ENCODE measurements around the gene DIPK1B.

Gene DIPK1B

DNA sequence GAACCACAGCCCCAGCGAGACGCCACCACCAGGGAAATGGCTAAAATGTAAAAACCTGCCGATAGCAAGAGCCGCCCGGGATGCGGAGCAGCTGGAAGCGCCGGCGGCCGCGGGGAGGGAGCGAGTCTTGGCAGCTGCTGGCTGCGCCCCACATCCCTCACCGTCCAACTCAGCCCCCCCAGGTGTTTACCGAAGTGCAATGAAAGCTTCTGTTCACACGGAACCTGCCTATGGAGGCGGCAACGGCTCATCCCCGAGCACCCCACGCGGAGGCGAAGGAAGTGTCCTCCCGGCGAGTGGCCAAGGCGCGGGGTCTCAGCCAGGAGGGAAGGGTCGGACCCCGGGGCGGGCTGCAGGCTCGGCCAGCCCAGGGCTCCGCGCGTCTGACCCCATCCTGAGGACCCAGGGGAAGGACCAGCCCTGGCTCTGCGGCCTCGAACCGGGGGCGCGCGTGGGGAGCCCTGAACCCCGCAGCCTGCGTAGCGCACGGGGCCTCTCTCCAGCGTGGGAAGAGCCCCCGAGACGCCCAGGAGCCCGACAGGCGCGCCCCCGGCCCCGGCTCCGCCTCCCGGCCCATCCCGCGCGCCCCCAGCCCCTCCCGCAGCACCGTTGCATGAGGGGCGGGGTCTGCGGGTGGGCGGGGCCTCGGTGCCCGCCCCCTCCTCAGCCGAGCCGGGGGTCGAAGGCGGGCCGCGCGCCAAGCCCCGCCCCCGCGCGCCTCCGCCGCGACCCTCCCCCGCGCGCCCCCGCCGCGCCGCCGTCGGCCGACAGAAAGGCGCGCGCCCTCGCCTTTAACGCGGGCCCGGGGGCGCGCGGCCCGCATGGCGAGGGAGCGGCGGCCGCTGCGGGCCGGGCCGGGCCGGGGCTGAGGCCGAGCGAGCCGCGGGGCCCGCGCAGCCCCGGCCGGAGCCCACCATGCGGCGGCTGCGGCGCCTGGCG lies at the start of gene DIPK1B:
DIPK1B (plus strand) TSS at position 822 of the 939 bp plus-strand sequence; CDS start at position 916, 94 bp downstream.
- peak; percentile 55 for DNase-seq

DNA sequence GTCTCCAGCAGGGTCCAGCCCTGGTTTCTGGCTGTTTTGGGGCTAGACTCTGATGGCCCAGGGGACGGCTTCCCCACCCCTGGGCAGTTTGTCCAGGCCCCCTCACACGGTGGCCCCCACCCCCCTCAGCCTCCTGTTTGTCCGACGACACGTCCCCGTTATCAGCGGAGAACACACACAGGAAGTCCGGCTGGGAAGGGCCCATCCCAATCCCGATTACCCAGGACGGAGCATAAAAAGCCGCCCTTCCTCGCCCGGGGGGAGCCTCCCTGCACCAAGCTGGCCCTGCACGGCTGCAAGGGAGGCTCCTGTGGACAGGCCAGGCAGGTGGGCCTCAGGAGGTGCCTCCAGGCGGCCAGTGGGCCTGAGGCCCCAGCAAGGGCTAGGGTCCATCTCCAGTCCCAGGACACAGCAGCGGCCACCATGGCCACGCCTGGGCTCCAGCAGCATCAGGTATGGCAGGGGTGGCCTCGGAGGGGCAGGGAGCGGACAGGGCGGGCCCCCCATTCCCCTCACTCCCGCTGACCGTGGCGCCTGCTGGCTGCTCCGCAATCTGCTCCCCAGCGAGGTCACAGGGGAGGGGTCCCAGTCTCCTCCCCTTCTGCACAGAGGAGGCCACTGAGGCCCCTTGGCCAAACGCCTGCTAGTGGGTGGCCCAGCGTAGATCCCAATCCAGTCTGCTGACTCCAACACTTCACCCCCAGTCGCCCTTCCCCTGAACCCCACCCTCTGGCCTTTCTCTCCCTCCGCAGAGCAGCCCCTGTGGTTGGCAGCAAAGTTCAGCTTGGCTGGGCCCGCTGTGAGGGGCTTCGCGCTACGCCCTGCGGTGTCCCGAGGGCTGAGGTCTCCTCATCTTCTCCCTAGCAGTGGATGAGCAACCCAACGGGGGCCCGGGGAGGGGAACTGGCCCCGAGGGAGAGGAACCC lies 49.5 kb upstream of the DIPK1B start, which contains the start of gene EGFL7:
EGFL7 (plus strand) TSS at position 261 of the 926 bp plus-strand sequence. CDS start 5,367 bp downstream, outside the sequence.
- no peak for DNase-seq

DNA sequence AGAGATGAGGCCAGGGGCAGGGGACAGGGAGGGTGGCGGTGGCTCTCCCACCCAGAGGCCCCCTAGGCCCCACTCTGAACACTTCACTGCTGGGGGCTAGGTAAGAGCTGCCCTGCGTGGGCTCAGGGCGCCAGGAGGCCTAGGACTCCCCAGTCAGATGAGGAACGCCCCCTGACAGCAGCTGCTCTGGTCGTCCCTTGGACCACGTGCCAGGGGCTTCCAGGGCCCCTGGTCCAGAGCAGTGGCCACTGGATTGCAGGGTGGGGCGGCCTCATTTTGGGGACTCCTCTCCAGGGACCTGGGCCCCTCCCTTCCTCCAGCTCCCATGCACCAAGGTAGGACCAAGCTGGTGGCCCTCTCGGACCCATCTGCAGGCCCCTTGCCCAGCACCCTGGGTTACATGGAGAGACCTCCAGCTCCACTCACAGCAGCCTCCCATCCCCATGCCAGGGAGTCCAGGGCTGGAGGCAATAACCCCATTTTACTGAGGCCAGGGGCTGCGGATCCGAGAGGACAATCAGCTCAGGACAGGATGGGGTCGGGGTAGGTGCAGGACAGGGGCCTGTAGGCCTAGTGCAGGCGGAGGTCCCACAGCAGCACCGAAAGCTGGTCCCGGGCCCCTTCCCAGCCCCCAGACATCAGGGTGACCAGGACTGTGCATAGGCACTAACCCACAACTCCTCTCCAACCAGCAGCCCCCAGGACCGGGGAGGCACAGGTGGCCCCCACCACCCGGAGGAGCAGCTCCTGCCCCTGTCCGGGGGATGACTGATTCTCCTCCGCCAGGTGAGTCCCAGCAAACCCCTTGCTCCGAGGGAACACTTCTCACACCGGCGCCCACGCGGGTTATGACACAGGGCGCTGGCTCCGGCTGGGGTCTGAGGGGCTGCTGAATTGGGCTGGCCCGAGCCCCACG lies 48.1 kb upstream of the DIPK1B start:
- DNase-seq = no peak

DNA sequence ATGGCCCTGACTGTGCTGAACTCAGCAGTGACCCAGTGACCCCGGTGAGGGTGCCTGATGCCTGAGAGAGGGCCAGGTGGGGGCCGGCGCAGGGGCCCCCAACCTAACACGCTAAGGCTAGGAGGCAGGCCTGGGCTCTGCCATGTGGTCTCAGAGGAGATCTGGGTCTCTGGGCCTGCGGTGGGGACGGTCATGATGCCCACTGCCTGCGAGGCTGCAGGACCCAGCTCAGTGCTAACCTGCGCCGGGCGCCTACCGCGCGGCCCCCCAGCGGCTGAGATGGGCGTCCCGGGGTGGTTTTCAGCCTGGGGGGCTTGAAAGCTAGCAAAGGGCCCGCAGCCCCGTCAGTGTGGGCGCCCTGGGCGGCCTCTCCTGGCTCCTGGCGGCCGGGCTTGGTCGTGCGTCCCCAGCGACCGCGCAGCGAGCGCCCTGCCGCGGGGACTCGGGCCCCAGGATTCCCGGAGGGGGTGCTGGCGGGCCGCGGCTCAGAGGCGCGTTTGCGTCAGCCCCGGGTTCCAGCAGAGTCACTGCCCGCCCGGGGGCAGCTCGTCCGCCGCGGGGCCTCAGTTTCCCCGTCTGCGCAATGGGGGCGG lies 47.2 kb upstream of the DIPK1B start:
- DNase-seq = peak; percentile 36

DNA sequence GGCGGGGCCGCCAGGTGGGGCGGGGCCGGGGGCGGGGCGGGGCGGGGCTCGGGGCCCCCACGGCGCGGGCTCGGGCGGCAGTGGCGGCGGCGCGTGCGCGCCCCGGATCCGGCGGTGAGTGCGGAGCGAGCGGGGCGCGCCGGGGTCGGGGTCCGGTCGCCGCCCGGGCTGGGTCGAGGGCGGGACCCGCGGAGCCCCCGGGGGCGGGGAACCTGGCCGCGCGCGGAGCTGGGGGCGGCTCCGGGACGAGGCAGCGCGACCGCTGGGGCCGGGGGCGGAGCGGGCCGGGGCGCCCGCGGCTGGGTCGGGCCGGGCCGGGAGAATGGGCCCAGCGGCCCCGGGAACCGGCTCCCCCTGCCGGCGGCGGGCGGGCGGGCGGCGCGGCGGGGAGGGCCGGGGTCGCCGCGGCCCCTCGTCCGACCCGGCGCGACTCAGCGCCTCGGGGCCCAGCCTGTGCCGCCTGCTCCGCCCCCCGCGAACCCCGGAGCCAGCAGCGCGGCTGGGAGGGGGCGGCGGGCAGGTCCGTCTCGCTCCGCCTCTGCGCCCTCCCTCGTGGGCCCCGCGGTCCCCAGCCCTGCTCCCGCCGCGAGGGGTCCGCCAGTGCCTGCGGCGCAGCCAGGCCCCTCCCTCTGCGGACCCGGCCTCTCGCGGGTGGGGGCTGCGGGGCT lies 46.5 kb upstream of the DIPK1B start:
- DNase-seq = peak; percentile 39

DNA sequence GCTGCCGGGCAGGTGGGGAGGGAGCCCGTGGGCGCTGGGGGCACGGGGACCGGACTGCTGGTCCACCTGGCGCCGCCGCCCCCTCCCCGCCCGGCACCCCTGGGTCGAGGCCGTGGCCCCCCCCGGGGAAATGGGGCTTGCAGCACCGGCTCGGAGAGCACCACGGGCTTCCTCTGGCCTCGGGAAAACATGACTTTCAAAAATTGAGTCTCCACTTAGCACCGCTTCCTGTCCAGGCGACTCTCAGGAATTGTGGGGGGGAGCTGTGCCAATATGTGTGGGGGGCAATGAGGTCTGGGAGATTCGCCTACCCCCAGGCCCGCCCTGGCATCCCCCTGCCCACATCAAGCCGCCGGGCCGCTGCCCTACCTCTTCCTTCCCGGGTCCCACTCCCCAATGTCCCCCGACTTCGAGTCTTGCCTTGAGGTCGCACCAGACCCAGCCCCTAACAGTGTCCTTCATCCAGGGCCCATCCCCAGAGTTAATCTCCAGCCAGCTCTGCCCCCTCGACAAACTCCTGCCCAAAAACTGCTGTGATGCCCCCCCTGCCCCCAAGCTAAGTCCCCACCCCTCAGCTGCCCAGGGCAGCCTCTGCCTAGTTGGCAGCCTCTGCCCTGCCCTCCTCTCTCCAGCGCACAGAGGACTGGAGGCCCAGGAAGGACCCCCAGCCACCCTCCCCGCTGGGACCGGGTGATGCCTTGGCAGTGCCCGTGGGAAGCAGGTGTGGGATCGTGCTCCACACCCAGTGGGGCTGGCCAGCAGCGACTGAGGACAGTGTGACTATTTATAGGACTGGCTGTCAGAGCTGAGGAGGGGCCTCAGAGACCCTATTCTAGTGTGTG lies 45.8 kb upstream of the DIPK1B start:
- DNase-seq = no peak

DNA sequence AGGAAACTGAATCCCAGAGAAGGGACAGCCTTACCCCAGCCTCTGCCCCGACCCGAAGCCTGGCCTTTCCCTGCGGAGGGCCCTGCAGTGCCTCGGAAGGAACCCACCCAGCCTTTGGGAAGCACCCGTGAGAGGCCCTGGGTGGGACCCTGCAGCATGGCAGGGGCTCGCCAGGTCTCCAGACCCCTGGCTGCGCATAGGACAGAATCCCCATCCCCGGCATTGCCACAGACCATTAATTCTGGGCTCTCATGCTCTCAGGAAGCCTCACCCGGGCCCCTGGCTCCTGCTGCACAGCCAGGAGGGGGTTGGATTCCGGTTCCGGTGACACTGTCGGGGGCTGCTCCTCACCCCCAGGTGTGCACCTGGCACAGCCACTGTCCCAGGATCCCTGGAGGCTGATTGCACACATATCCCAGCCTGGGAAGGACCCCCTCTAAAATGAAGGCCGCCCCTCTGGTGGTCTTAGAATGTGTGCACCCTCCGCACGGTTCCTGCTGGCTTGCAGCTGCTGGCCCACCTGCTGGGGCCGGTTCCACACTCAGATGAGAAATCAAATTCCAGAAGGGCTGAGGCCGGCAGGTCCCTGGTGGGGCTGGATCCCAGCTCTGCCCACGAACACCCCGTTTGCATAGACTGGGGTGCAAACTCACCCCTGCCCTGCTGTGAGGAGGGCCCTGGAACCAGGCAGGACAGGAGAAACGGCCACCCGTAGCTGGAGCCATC lies 45.0 kb upstream of the DIPK1B start:
- no peak for DNase-seq

DNA sequence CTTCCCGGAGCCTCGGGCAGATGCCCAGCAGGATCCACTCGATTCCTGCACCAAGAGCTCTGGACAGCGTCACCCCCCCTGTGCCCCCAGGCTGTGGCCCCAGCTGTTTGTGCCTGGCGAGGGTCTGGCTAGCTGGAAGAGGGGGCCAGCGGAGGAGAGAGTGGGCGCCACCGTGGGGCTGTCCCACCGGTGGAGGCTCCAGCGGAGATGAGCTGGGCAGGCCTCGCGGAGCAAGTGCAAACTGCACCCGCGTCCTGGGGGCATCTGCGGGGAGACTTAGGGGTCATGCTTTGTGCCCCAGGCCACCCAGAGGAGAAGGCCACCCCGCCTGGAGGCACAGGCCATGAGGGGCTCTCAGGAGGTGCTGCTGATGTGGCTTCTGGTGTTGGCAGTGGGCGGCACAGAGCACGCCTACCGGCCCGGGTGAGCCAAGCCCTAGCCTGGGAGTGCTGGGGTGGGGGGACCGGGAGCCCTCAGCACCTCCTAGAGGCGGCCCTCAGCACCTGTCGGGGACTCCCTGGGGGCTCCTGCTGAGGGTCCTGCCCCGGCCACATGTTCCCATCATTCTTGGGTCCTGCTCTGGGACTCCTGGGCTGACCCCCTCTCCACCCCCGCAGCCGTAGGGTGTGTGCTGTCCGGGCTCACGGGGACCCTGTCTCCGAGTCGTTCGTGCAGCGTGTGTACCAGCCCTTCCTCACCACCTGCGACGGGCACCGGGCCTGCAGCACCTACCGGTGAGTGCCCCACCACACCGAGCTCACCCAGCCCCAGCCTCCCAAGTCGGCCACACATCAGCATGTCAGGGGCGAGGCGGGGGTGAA lies 44.2 kb upstream of the DIPK1B start:
- DNase-seq = no peak

DNA sequence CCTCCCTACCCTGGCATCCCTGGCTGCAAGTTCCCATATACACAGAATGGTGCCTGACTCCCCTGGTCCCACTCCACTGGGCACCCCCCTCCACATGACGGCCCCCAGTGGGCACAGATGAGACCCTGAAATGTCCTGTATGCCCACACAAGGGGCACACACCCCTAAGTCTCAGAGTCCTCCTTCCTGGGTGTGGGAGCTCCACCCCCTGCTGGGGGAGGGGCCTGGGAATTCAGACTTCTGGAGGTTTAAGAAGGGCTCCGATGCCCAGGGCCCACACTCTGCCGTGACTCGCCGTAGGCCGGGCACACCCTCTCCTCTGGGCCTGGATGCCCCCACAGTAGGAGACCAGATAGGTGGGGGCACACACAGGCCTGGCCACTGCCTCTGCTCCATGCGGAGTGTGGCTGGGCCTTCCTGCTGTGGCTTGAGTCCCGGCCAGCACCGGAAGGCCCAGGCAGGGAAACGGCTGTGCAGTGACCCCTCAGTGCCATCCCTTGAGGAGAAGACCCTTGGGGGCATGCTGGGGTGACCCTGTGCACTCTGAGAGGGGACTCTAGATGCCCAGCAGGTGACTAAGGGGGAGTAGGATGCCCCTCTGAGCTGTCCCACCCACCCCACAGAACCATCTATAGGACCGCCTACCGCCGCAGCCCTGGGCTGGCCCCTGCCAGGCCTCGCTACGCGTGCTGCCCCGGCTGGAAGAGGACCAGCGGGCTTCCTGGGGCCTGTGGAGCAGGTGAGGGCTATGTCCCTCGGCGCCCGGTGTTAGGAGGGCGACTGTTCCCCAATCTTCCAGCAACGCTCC lies 43.2 kb upstream of the DIPK1B start:
- no peak for DNase-seq

DNA sequence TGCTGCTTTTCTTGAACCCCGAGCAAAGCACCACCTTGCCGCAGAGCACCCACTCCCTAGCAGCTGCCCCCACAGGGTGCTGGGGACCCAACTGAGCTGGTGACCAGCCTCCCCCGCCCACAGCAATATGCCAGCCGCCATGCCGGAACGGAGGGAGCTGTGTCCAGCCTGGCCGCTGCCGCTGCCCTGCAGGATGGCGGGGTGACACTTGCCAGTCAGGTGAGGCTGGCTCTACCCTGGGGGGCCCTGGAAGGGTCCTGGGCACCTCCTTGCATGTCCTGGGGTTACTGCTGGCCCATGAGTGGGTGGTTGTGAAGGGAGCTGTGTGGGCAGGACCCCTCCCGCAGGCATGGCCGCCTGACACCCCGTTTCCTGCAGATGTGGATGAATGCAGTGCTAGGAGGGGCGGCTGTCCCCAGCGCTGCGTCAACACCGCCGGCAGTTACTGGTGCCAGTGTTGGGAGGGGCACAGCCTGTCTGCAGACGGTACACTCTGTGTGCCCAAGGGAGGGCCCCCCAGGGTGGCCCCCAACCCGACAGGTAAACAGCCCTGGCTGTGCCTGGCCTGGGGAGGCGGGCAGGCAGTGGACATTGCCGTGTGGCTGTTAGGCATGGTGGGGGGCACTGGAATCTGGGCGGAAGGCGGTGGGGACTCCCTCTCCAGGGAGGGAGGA lies 42.4 kb upstream of the DIPK1B start:
- DNase-seq = no peak

DNA sequence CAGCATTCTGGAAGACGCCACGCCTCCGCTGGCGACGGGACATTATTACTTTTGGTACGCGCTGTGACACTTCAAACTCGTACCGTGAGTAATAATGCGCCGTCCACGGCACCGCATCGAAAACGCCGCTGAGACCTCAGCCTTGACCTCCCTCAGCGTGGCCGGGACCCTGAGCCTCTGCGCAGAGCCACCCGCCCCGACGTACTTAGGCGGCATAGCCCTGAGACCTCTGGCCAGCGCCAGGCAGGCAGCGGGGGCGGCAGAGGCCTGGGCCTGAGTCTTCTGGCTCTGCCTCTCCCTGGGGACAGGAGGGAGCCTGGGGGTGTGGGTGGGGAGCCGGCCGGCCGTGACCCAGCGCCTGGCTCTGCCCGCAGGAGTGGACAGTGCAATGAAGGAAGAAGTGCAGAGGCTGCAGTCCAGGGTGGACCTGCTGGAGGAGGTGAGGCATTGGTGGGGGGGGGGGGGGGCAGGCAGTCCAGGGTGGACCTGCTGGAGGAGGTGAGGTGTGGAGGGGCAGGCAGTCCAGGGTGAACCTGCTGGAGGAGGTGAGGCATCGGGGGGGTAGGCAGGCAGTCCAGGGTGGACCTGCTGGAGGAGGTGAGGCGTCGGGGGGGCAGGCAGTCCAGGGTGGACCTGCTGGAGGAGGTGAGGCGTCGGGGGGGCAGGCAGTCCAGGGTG lies 41.7 kb upstream of the DIPK1B start:
- no peak for DNase-seq

DNA sequence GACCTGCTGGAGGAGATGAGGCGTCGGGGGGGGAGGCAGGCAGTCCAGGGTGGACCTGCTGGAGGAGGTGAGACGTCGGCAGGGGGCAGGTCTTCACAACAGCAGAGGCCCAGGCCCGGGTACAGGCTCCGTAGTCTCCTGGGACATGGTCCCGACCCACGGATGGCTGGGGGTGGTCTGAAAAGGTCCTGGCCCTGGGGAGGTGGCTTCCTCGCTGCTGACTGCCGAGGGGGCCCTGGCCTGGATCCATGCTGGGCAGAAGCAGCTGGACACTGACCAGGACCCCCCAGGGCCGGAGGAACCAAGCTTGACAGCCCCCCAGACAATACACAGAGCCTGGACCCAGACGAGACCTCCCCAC lies 41.1 kb upstream of the DIPK1B start:
- no peak for DNase-seq

DNA sequence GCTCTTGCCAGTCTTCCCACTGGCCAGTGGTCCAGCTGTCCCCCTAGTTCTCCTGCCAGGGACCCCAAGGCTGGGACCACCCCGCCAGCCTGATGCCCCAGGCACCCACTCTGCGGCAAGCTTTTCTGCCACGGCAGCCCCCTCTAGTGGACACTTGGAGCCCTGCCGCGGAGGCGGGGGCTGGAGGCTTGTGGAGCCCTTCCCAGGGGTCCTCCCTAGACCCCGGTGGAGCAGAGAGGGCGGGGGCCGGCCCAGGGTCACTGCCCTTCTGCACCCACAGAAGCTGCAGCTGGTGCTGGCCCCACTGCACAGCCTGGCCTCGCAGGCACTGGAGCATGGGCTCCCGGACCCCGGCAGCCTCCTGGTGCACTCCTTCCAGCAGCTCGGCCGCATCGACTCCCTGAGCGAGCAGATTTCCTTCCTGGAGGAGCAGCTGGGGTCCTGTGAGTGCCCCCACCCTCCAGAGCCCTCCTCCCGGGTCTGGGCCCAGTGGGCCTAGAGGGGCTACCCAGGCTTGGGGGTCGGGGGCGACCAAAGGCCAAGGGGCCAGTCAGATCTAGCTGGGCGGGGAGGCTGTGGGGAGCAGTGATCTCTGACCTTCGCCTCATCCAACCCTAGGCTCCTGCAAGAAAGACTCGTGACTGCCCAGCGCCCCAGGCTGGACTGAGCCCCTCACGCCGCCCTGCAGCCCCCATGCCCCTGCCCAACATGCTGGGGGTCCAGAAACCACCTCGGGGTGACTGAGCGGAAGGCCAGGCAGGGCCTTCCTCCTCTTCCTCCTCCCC lies 40.5 kb upstream of the DIPK1B start:
- no peak for DNase-seq

DNA sequence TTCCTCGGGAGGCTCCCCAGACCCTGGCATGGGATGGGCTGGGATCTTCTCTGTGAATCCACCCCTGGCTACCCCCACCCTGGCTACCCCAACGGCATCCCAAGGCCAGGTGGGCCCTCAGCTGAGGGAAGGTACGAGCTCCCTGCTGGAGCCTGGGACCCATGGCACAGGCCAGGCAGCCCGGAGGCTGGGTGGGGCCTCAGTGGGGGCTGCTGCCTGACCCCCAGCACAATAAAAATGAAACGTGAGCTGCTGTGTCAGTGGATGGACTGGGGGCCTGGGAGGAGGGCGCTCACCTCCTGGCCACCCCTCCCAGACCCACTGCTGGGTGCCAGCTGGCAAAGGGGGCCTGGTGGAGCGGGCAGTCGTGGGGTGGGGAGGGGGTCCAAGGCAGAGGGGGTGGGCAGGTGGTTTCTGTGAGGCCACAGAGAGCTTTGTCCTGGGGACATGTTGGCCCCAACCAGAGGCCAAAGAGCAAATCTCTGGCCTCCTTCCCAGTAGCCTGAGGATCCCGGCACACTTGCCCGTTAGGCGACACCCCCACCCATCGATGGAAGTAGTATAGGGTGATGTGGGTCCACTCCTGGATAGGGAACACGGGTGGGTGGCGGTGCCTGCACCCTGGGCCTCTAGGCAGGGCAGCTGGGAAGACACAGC lies 39.8 kb upstream of the DIPK1B start:
- no peak for DNase-seq
